IPS-20b (cell line): Measurements from ENCODE around the gene SOX13.

Experiments used
- H3K27ac ChIP-seq: one replicate; pipeline ENCODE4 v1.5.1; 2013; ENCODE audit warnings: low read length
- H3K27me3 ChIP-seq: 2 replicates; pipeline ENCODE4 v1.6.1; 2013; ENCODE audit warnings: mild to moderate bottlenecking, low read length, inconsistent platforms; ENCODE audit not compliant: insufficient read depth
- H3K36me3 ChIP-seq: 2 replicates; pipeline ENCODE4 v1.6.1; 2013; ENCODE audit warnings: low read depth, mild to moderate bottlenecking, inconsistent platforms, low read length, moderate library complexity; ENCODE audit not compliant: insufficient read depth
- H3K4me1 ChIP-seq: 2 replicates; pipeline ENCODE4 v1.6.1; 2013; ENCODE audit warnings: mild to moderate bottlenecking, control low read depth, inconsistent platforms, low read length, moderate library complexity; ENCODE audit not compliant: insufficient read depth
- H3K4me3 ChIP-seq: 2 replicates; pipeline ENCODE4 v1.5.1; 2013; ENCODE audit warnings: mild to moderate bottlenecking, low read length, inconsistent platforms
- H3K9ac ChIP-seq: 2 replicates; pipeline ENCODE4 v1.6.1; 2013; ENCODE audit warnings: low read depth, mild to moderate bottlenecking, inconsistent platforms, low read length, moderate library complexity
- H3K9me3 ChIP-seq: 2 replicates; pipeline ENCODE4 v1.6.1; 2013; ENCODE audit warnings: mild to moderate bottlenecking, low read depth, low read length, inconsistent platforms; ENCODE audit not compliant: insufficient read depth

Gene SOX13

DNA sequence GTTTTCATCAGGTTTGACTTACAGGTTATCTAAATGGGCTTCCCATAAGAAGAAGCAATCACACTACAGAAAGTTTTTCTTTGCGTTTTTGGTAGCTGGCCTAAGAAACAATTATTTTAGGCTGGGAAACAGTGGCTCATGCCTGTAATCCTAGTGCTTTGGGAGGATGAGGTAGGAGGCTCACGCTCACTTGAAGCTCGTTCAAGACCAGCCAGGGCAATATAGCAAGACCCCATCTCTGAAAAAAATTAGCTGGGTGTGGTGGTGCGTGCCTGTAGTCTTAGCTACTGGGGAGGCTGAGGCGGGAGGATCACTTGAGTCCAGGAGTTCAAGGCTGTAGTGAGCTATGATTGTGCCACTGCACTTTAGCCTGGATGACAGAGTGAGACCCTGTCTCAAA lies 94.8 kb downstream of the SOX13 start:
- Histone ChIP-seq H3K27me3 (no peaks in the 10 kb centered on the region), H3K9me3 (peaks cover 26% of the 10 kb centered on the region), H3K9ac (no peak overlapping the region), H3K4me1 (no peaks in the 10 kb centered on the region), H3K36me3 (no peaks in the 10 kb centered on the region), H3K4me3 (no peak overlapping the region), H3K27ac (no peak overlapping the region)

DNA sequence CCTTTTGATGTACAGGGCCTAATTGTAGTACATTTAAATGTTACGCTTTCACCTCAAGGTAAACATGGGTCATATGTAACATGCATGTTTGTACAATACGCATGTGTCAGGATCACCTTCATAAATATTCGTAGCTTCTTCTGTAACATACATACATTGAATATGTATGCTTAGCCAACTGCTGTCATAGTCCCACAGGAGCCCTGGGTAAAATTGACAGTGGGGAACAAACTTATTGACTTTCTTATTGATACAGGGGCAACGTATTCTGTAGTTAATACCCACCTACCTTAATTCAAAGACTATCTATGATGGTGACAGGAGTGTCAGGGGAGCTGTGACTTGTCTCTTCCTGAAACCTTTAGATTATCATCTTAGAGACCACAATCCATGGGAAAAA lies 96.9 kb downstream of the SOX13 start:
- Histone ChIP-seq H3K27me3 (peaks cover 4% of the 10 kb centered on the region; the same call in 1 of the 2 replicates), H3K36me3 (no peaks in the 10 kb centered on the region), H3K9me3 (peaks cover 26% of the 10 kb centered on the region), H3K27ac (no peak overlapping the region), H3K9ac (no peak overlapping the region), H3K4me1 (no peaks in the 10 kb centered on the region), H3K4me3 (no peak overlapping the region)

DNA sequence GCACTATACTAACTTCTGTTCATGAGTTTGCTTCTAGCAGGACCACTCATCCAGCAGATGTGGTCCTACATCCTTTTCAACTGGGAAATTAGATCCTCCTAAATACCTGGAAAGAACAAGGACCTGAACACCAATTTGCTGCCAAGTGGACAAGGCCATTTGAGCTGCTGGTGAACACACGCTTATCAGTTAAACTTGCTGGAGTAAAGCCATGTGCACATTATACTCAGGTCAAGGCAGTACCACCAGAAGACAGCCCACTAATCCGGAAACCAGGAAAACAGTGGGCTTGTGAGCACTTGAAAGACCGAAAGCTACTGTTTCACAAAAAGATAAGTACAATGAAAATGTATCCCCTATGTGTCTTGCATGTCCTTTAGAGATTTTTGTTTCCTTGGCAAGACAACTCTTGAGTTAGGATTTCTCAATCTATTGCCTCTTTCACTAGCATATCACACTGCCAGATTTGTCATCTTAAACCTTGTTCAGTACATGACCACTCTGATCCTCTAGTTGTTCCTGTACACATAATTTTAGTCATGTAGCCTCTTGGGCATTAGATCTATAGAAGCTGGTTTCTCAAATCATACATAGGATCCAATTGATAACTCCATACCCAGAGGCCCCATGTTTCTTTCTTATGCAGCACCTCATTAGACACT lies 97.7 kb downstream of the SOX13 start:
- no peak overlapping the region for H3K27ac ChIP-seq
- no peaks in the 10 kb centered on the region for H3K36me3 ChIP-seq
- H3K4me1 ChIP-seq: no peaks in the 10 kb centered on the region
- H3K4me3 ChIP-seq: no peak overlapping the region
- H3K9ac ChIP-seq: no peak overlapping the region
- peaks cover 26% of the 10 kb centered on the region for H3K9me3 ChIP-seq
- peaks cover 4% of the 10 kb centered on the region; the same call in 1 of the 2 replicates for H3K27me3 ChIP-seq

DNA sequence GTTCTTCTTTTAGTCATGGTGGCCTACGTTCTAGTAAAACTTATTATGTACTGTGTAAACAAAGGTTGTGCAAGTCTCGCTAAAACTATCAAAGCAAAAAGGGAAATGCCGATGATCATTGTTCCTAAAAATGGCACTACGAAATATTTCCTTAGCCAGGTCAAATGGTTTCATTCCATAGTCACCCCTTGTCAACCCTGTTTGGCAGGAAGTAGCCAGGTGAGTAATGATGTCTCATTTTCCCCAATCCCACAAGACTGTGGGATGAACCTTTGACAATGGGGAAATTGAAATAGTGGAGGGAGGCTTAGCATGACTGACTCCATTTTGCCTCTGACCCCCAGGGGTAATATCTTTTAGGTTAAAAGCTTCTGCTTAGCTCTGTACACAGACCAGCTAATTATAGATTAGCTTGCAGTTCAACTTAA lies 98.8 kb downstream of the SOX13 start:
- Histone ChIP-seq H3K27me3 (peaks cover 9% of the 10 kb centered on the region; the same call in 1 of the 2 replicates), H3K36me3 (no peaks in the 10 kb centered on the region), H3K9me3 (peaks cover 26% of the 10 kb centered on the region), H3K9ac (no peak overlapping the region), H3K27ac (no peak overlapping the region), H3K4me3 (no peak overlapping the region), H3K4me1 (no peaks in the 10 kb centered on the region)

DNA sequence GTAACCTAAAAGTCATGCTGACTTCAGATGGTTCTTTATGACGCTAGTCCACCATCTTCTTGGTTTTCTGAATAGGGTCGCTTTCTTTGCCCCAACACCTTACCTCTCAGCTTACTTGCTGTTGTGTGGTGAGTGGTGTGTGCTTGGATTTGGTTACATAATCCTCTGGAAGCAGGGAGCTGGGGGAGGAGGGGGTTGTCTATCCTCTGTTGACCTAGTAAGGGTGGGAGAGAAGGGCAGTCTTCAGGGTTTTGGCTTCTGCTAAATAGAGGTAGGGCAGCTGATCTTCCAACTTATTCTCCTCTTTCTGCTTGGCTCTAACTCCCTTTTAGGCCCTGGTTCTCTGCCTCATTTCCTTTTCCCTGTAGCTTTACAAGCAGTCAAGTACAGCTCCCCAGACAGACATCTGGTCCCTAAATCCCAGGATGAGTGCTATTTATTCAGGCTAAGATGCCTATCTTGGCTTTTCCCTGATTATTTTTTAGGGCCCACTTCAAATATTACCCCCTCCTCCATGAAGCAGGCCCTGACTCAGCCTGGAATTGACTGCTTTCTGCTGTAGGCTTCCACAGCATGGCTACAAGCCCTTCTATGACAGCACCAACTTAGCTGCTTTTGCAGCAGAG lies 99.6 kb downstream of the SOX13 start:
- Histone ChIP-seq H3K36me3 (no peaks in the 10 kb centered on the region), H3K9me3 (peaks cover 26% of the 10 kb centered on the region), H3K4me3 (no peak overlapping the region), H3K9ac (no peak overlapping the region), H3K4me1 (no peaks in the 10 kb centered on the region), H3K27me3 (peaks cover 9% of the 10 kb centered on the region; the same call in 1 of the 2 replicates), H3K27ac (no peak overlapping the region)

DNA sequence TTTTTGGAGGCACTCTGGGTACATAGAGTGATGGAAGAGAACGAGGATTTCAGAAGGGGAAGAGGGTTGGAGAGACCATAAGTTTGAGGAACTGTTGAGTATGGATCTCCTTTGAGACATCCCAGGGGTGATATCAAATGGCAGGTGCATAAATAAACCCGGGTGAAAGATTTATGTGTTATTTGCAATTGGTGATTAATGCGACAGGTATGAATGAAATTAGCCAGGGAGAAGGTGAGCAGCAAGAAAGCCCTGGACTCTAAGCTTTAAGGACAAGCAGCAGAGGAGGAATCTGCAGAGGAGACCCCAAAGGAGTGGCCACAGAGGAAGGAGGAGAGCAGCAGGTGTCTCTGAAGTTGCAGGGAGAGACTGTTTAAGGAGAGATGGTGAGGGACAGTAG lies 102.0 kb downstream of the SOX13 start:
- no peak overlapping the region for H3K27ac ChIP-seq
- H3K4me3 ChIP-seq: no peak overlapping the region
- no peaks in the 10 kb centered on the region for H3K4me1 ChIP-seq
- peaks cover 10% of the 10 kb centered on the region for H3K9me3 ChIP-seq
- H3K9ac ChIP-seq: no peak overlapping the region
- peaks cover 9% of the 10 kb centered on the region; the same call in 1 of the 2 replicates for H3K27me3 ChIP-seq
- H3K36me3 ChIP-seq: no peaks in the 10 kb centered on the region

DNA sequence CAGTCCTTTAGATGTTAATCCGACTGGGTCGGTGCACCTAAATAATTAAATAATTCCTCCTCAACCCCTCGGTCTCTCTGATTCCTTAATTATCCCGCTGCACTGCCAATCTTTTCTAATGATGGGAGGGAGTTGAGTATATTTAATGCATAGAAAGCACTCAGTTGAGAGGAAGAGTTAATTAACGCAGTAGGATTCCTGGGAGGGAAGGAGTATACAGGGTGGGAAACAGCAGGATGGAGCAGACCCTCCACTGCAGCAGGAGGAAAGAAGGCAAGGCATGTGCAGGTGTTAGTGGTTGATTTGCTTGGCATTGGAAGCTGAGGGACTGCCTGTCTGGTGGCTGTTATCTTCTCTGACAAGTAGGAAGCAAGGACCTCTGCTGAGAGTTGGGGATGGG lies 103.1 kb downstream of the SOX13 start:
- peaks cover 9% of the 10 kb centered on the region; the same call in 1 of the 2 replicates for H3K27me3 ChIP-seq
- no peak overlapping the region for H3K9ac ChIP-seq
- no peaks in the 10 kb centered on the region for H3K4me1 ChIP-seq
- no peaks in the 10 kb centered on the region for H3K36me3 ChIP-seq
- H3K27ac ChIP-seq: no peak overlapping the region
- no peak overlapping the region for H3K4me3 ChIP-seq
- no peaks in the 10 kb centered on the region for H3K9me3 ChIP-seq

DNA sequence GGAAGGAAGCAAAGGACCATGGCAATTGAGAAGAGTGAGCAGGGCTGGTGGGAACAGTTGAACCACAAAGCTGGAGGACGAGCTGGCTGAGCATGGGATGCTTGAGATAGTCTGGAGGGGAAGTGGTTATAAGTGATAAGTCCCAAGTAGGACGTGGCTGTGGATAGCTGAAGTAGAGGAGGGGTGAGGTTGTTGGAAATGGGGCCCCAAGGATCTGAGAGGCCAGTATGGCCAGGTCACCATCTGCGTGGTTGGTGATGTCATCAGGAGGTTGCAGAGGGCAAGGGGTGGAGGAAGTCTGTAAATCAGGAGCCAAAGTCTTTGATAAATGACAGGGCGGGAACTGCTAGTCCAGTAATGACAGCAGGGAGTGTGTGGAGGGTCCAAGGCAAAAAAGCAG lies 104.2 kb downstream of the SOX13 start:
- no peaks in the 10 kb centered on the region for H3K36me3 ChIP-seq
- no peaks in the 10 kb centered on the region for H3K4me1 ChIP-seq
- H3K9me3 ChIP-seq: no peaks in the 10 kb centered on the region
- H3K27ac ChIP-seq: no peak overlapping the region
- H3K9ac ChIP-seq: no peak overlapping the region
- H3K4me3 ChIP-seq: no peak overlapping the region
- peaks cover 9% of the 10 kb centered on the region; the same call in 1 of the 2 replicates for H3K27me3 ChIP-seq
